Activated CD4-positive, alpha-beta memory T cell treated with anti-CD3 and anti-CD28 coated beads, Interleukin-2, amount 10 ng/mL, durations not matched to agents 7 days and 5 days (primary cell): Measurements from ENCODE around the gene UPP1. TPM values are rescaled to one million over a fixed set of nuclear protein-coding genes. Genes with fewer than 3 reads are reported as not detected.
"Not testable (repeated sequence)": the region's sequence is repeated elsewhere in the genome, so short reads cannot be mapped to it uniquely, and the experiment has no call there.

Experiments used
- CTCF ChIA-PET: fragments of 350-600 bp; sonication (Branson Sonifier 250); formaldehyde crosslinking; loops from one replicate; lab custom pipeline; 2021; ENCODE audit warnings: antibody characterized with exemption, inconsistent platforms; lab: Charles Lee
- POLR2A ChIA-PET: fragments of 350-600 bp; sonication (Branson Sonifier 250); formaldehyde crosslinking; loops from one replicate; lab custom pipeline; 2021; ENCODE audit warnings: antibody characterized with exemption; lab: Charles Lee
- DNase-seq: peaks from one replicate; pipeline ENCODE4 v3.0.0-alpha.2; 2020
- H3K27ac Mint-ChIP-seq: one replicate; pipeline ENCODE4 v1.8.0; 2021; ENCODE audit warnings: mild to moderate bottlenecking, mixed read lengths
- H3K27me3 Mint-ChIP-seq: one replicate; pipeline ENCODE4 v1.8.0; 2021; ENCODE audit warnings: mixed read lengths
- H3K36me3 Mint-ChIP-seq: one replicate; pipeline ENCODE4 v1.8.0; 2021; ENCODE audit warnings: low read depth, mixed read lengths
- H3K4me1 Mint-ChIP-seq: one replicate; pipeline ENCODE4 v1.8.0; 2021; ENCODE audit warnings: mixed read lengths
- H3K4me3 Mint-ChIP-seq: one replicate; pipeline ENCODE4 v1.8.0; 2021; ENCODE audit warnings: mild to moderate bottlenecking, mixed read lengths
- H3K9me3 Mint-ChIP-seq: one replicate; pipeline ENCODE4 v1.8.0; 2021; ENCODE audit warnings: mixed read lengths
- total RNA-seq, 2 experiments: library from RNA; stranded (reverse); gene quantifications; one replicate each; pipeline ENCODE4 v1.2.3, GENCODE V29; 2021

The UPP1 gene
- total RNA-seq, 2 experiments from 2014 or later, result 148 to 154 TPM

- no peak overlapping the region for H3K4me3 Mint-ChIP-seq
- no peak for DNase-seq
- H3K27me3 Mint-ChIP-seq, result peaks cover 11% of the 10 kb centered on the region
- H3K4me1 Mint-ChIP-seq, result peaks cover 2% of the 10 kb centered on the region
- no peak overlapping the region for H3K27ac Mint-ChIP-seq
- peaks cover 10% of the 10 kb centered on the region for H3K36me3 Mint-ChIP-seq
- no peaks in the 10 kb centered on the region for H3K9me3 Mint-ChIP-seq
- CTCF ChIA-PET, result no interaction called here
- POLR2A ChIA-PET, result no interaction called here
Observed at GRCh38 chr7:48059706-48060105, 29.4 kb upstream of the UPP1 start.

DNA sequence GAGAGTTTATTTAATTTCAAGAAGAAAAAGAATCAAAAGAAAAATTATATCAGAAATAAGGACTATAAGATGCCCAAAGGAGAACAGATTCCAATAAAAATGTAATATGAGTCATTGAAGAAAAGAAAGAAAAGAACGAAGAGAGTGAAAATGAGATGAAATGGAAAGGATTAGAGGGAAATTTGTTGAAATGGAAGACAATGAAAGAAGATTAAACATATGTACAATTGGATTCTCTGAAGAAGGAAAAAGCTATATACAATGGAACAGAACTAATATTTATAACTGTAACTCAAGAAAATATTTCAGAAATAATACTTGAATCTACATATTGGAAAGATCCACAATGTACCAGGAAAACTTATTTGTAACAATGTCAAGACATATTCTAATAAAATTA lies 25.1 kb upstream of the UPP1 start:
- H3K27ac Mint-ChIP-seq, result no peak overlapping the region
- peaks cover 2% of the 10 kb centered on the region for H3K4me1 Mint-ChIP-seq
- CTCF ChIA-PET, result no interaction called here
- DNase-seq, result no peak
- H3K9me3 Mint-ChIP-seq, result peaks cover 3% of the 10 kb centered on the region
- H3K27me3 Mint-ChIP-seq, result peaks cover 4% of the 10 kb centered on the region
- POLR2A ChIA-PET, result no interaction called here
- H3K36me3 Mint-ChIP-seq, result peaks cover 2% of the 10 kb centered on the region
- no peak overlapping the region for H3K4me3 Mint-ChIP-seq

GRCh38 chr7:48067475-48067874 lies 21.6 kb upstream of the UPP1 start:
- Mint-ChIP-seq H3K9me3 (peaks cover 9% of the 10 kb centered on the region), H3K4me1 (no peaks in the 10 kb centered on the region), H3K27me3 (peaks cover 4% of the 10 kb centered on the region), H3K36me3 (peaks cover 2% of the 10 kb centered on the region), H3K27ac (no peak overlapping the region), H3K4me3 (no peak overlapping the region)
- DNase-seq, result no peak
- ChIA-PET CTCF (no interaction called here), POLR2A (interaction anchor here (1.4 kb wide), 1 partner anchor 16 kb away, joined by 3 read pairs; no protein-coding TSS in a partner anchor)

DNA sequence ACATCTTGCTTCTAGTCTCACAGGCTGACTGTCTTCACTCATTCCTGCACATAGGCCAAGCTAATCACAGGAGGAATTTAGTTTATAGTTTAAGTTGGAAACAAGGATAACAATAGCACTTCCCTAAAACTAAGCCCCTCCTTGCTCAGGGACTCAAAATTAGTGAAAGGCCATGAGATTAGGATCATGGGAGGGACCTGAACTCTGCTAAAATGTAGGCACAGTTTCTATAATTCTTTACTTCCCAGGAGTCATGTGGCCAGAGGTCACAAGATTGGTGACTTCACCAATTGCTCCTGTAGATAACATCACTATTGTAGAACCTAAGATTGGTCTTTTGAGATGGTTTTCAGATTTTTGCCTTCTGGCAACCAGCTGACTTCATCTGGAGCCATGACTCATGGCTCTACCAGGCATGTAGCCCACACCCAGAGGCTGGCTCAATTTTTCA lies 14.8 kb upstream of the UPP1 start:
- ChIA-PET POLR2A (no interaction called here), CTCF (no interaction called here)
- Mint-ChIP-seq H3K4me1 (peaks cover 12% of the 10 kb centered on the region), H3K27ac (no peak overlapping the region), H3K27me3 (peaks cover 2% of the 10 kb centered on the region), H3K9me3 (peaks cover 8% of the 10 kb centered on the region), H3K36me3 (no peaks in the 10 kb centered on the region), H3K4me3 (no peak overlapping the region)
- DNase-seq, result no peak

DNA sequence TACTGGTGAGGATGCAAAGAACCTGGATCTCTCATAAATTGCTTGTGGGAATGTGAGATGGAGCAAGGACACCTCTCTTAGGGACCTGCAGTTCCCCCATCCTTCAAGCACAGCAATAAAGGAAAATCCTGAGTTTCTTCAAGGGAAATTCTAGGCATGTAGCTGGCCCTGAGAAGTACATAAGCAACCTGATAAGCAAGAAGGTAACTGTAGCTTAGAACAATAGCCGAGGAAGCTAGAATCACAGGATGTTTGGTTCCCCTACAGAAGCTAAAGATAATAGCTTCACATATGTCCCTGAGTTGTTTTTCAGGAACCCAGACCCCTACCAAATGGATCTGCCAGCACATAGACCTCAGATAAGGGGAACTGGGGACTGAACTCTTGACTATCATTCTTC lies 11.6 kb upstream of the UPP1 start:
- ChIA-PET CTCF (no interaction called here), POLR2A (no interaction called here)
- H3K36me3 Mint-ChIP-seq, result no peaks in the 10 kb centered on the region
- no peak overlapping the region for H3K4me3 Mint-ChIP-seq
- H3K9me3 Mint-ChIP-seq, result peaks cover 2% of the 10 kb centered on the region
- DNase-seq, result no peak
- peaks cover 17% of the 10 kb centered on the region for H3K4me1 Mint-ChIP-seq
- H3K27me3 Mint-ChIP-seq, result peaks cover 2% of the 10 kb centered on the region
- H3K27ac Mint-ChIP-seq, result no peak overlapping the region

GRCh38 chr7:48078470-48078869 lies 10.6 kb upstream of the UPP1 start:
- peaks cover under 1% of the 10 kb centered on the region for H3K36me3 Mint-ChIP-seq
- no peak overlapping the region for H3K27ac Mint-ChIP-seq
- no peak for DNase-seq
- peaks cover 27% of the 10 kb centered on the region for H3K4me1 Mint-ChIP-seq
- CTCF ChIA-PET, result interaction anchor here (0.9 kb wide), 1 partner anchor 87 kb away, joined by 3 read pairs; no protein-coding TSS in a partner anchor
- peaks cover 2% of the 10 kb centered on the region for H3K27me3 Mint-ChIP-seq
- no peak overlapping the region for H3K4me3 Mint-ChIP-seq
- POLR2A ChIA-PET, result no interaction called here
- no peaks in the 10 kb centered on the region for H3K9me3 Mint-ChIP-seq

DNA sequence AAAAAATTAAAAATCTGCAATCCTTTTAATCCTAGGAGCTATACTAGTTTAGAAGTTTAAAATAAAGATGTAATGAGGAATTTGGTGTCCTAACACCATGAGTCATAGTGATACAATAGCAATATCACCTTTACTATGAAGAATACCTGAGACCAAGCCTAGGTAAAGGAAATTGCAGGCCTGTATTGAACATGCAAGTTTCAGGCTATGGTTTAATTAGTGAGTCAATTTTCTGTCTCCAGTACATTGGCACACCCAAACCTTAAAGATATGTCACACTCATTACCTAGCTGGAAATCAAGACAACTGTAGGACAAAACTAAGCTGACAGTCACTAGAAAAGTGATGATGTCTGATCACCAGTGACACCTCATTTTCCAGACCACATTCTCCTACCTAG lies 6.7 kb upstream of the UPP1 start:
- peaks cover 12% of the 10 kb centered on the region for H3K36me3 Mint-ChIP-seq
- H3K9me3 Mint-ChIP-seq, H3K27me3 Mint-ChIP-seq, DNase-seq, H3K4me3 Mint-ChIP-seq: not testable (repeated sequence)
- POLR2A ChIA-PET, result interaction anchor here (1.3 to 1.7 kb wide), 2 partner anchors 20 to 91 kb away, joined by 4 to 5 read pairs; no protein-coding TSS in a partner anchor
- CTCF ChIA-PET, result interaction anchor here (1.0 to 1.5 kb wide), 2 partner anchors 91 to 94 kb away, joined by 3 to 4 read pairs; no protein-coding TSS in a partner anchor
- peaks cover 55% of the 10 kb centered on the region for H3K4me1 Mint-ChIP-seq
- peak overlapping the region; percentile 52 for H3K27ac Mint-ChIP-seq

DNA sequence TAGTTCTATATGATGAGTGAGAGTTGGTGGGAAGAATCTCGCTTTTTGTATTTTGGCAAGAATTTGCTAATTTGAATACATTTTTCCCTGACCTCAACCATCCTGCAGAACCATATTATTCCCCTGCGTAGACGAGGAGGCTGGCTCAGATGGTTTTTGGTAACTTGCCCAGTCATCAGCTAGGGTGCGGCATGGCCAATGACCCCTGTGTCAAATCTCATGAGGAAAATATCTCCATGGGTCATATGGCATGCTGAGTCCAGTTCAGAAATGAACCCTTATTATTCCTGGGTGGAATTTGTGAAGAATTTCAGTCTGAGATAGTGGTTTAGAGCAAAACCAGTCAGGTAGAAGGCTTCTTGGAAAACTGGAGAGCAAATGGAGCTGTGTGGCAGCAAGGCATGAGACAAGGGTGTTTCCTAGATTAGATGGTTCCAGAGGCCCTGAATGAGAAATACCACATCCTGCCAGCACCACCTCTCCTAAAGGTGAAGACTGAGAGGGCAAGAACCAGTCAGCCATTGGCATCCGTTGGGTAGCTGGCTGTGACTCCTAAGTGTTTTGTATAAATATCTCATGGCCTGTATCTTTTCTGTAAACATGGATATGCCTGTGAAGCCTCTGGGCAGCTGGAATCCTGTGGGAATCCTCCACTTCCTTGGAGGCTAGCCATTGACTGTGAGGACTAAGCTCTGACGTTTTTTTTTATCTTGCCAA lies 5.8 kb upstream of the UPP1 start:
- Mint-ChIP-seq H3K4me3 (no peak overlapping the region), H3K27ac (peak overlapping the region; percentile 82), H3K9me3 (no peaks in the 10 kb centered on the region), H3K4me1 (peaks cover 62% of the 10 kb centered on the region), H3K36me3 (peaks cover 12% of the 10 kb centered on the region), H3K27me3 (no peaks in the 10 kb centered on the region)
- ChIA-PET POLR2A (interaction anchor here (0.8 to 8.0 kb wide), 8 partner anchors 13 to 92 kb away, joined by 3 to 148 read pairs (median 4); no protein-coding TSS in a partner anchor), CTCF (interaction anchor here (1.0 to 3.2 kb wide), 4 partner anchors 13 to 92 kb away, joined by 4 to 21 read pairs (median 4); no protein-coding TSS in a partner anchor)
- peak; percentile 66 for DNase-seq

GRCh38 chr7:48084727-48085432 lies 4.2 kb upstream of the UPP1 start:
- ChIA-PET POLR2A (interaction anchor here (1.0 to 12.7 kb wide), 8 partner anchors 11 to 107 kb away, joined by 3 to 165 read pairs (median 6); partner anchors contain the start of gene C7orf57), CTCF (interaction anchor here (1.4 to 3.2 kb wide), 4 partner anchors 11 to 93 kb away, joined by 3 to 21 read pairs (median 4); no protein-coding TSS in a partner anchor)
- H3K4me1 Mint-ChIP-seq, result peaks cover 60% of the 10 kb centered on the region
- H3K4me3 Mint-ChIP-seq, result peak overlapping the region; percentile 36
- H3K27me3 Mint-ChIP-seq, result no peaks in the 10 kb centered on the region
- peaks cover 20% of the 10 kb centered on the region for H3K36me3 Mint-ChIP-seq
- peak; percentile 87 for DNase-seq
- H3K9me3 Mint-ChIP-seq, result no peaks in the 10 kb centered on the region
- peak overlapping the region; percentile 95 for H3K27ac Mint-ChIP-seq

- H3K9me3 Mint-ChIP-seq, result no peaks in the 10 kb centered on the region
- H3K4me1 Mint-ChIP-seq, result peaks cover 62% of the 10 kb centered on the region
- CTCF ChIA-PET, result interaction anchor here (1.4 to 3.2 kb wide), 3 partner anchors 11 to 94 kb away, joined by 3 to 21 read pairs (median 5); no protein-coding TSS in a partner anchor
- peaks cover 25% of the 10 kb centered on the region for H3K36me3 Mint-ChIP-seq
- no peaks in the 10 kb centered on the region for H3K27me3 Mint-ChIP-seq
- no peak for DNase-seq
- POLR2A ChIA-PET, result interaction anchor here (1.0 to 12.7 kb wide), 7 partner anchors 11 to 107 kb away, joined by 3 to 165 read pairs (median 7); partner anchors contain the start of gene C7orf57
- peak overlapping the region; percentile 95 for H3K27ac Mint-ChIP-seq
- peak overlapping the region; percentile 36 for H3K4me3 Mint-ChIP-seq
Observed at GRCh38 chr7:48085433-48085791, 3.7 kb upstream of the UPP1 start.

DNA sequence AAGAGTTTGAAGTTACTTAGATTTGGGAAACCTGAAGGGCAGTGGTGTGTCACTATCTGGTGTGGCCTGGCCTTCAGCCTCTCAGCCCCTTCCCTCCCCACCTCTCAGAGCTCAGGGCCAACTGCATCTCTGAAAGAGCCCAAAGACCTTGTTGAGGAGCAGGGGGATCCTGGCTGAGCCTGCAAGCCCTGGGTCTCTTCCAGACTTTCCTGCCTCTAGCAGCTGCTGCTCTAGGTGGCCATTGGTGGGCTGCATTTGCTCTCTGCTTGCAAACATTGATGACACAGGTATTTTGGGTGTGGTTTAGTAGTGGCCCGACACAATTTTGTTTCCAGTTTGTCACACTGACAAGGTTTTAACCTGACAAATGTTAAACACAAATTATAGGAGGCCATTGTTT lies 3.1 kb upstream of the UPP1 start:
- Mint-ChIP-seq H3K36me3 (peaks cover 31% of the 10 kb centered on the region), H3K4me1 (peaks cover 67% of the 10 kb centered on the region), H3K27me3 (no peaks in the 10 kb centered on the region), H3K9me3 (no peaks in the 10 kb centered on the region), H3K27ac (peak overlapping the region; percentile 95), H3K4me3 (peak overlapping the region; percentile 67)
- ChIA-PET CTCF (interaction anchor here (1.4 to 3.2 kb wide), 3 partner anchors 10 to 94 kb away, joined by 5 to 21 read pairs (median 5); no protein-coding TSS in a partner anchor), POLR2A (interaction anchor here (1.1 to 12.7 kb wide), 4 partner anchors 10 to 95 kb away, joined by 3 to 165 read pairs (median 113); no protein-coding TSS in a partner anchor)
- no peak for DNase-seq

- peak overlapping the region; percentile 95 for H3K27ac Mint-ChIP-seq
- CTCF ChIA-PET, result interaction anchor here (0.9 to 2.4 kb wide), 3 partner anchors 9 to 99 kb away, joined by 3 to 16 read pairs (median 5); no protein-coding TSS in a partner anchor
- peak overlapping the region; percentile 67 for H3K4me3 Mint-ChIP-seq
- POLR2A ChIA-PET, result interaction anchor here (1.6 to 12.7 kb wide), 4 partner anchors 9 to 97 kb away, joined by 4 to 165 read pairs (median 113); no protein-coding TSS in a partner anchor
- no peaks in the 10 kb centered on the region for H3K9me3 Mint-ChIP-seq
- DNase-seq, result peak; percentile 46
- no peaks in the 10 kb centered on the region for H3K27me3 Mint-ChIP-seq
- peaks cover 80% of the 10 kb centered on the region for H3K4me1 Mint-ChIP-seq
- peaks cover 45% of the 10 kb centered on the region for H3K36me3 Mint-ChIP-seq
Observed at GRCh38 chr7:48087349-48087748, 1.7 kb upstream of the UPP1 start.
